Gastrocnemius medialis (tissue), 4 donors: ENCODE measurements around the gene VPS37D. TPM values are rescaled to one million over a fixed set of nuclear protein-coding genes. Genes with fewer than 3 reads are reported as not detected.

Experiments used
- ATAC-seq, 2 donors: fragments of 150-250 bp; one replicate each; pipeline ENCODE4 v1.9.1; 2016
- DNase-seq, 2 donors: peaks; one replicate each; pipeline ENCODE4 v3.0.0-alpha.2; 2019
- H3K27ac ChIP-seq, 4 donors: fragments of 200-600 bp; sonication (generic); 1 replicate in 1 of 4; 2 replicates in 3 of 4; pipeline ENCODE4 v1.5.1; 2016 to 2018; ENCODE audit warnings: mild to moderate bottlenecking in 2 of 4, moderate library complexity in 1 of 4
- H3K27me3 ChIP-seq, 3 donors: fragments of 200-600 bp; sonication (generic) in 2 of 3; 1 replicate in 1 of 3; 2 replicates in 2 of 3; pipeline versions ENCODE4 v1.5.1 to v1.6.0; 2016 to 2019; ENCODE audit warnings: mild to moderate bottlenecking in 1 of 3, moderate library complexity in 1 of 3
- H3K36me3 ChIP-seq, 2 donors: fragments of 200-600 bp; sonication (generic) in 1 of 2; one replicate each; pipeline ENCODE4 v1.5.1; 2017 to 2018
- H3K4me1 ChIP-seq, 2 donors: fragments of 200-600 bp; sonication (generic) in 1 of 2; one replicate each; pipeline ENCODE4 v1.5.1; 2016 to 2017; ENCODE audit warnings: mild to moderate bottlenecking in 2 of 2
- H3K4me3 ChIP-seq, 4 donors: fragments of 200-600 bp; sonication (generic) in 3 of 4; 1 replicate in 1 of 4; 2 replicates in 3 of 4; pipeline ENCODE4 v1.5.1; 2016 to 2019; ENCODE audit warnings: mild to moderate bottlenecking in 2 of 4
- H3K9me3 ChIP-seq, 3 donors: fragments of 200-600 bp; sonication (generic) in 2 of 3; 1 replicate in 1 of 3; 2 replicates in 2 of 3; pipeline ENCODE4 v1.5.1; 2016 to 2019
- POLR2A ChIP-seq, 2 donors: fragments of 450-650 bp; IDR thresholded peaks; one replicate each; pipeline ENCODE4 v1.6.1; 2017; ENCODE audit warnings: antibody characterized with exemption in 2 of 2, mild to moderate bottlenecking in 2 of 2, moderate library complexity in 2 of 2
- in situ Hi-C, 4 donors: fragments of 200-750 bp; cut with MboI; loops; one replicate each; pipeline versions ENCODE4 v1.15.0 to v1.8.0; 2017; ENCODE audit warnings: low sequenced_read_pairs in 4 of 4
- intact Hi-C: fragments of 100-400 bp; cut with DNase I; formaldehyde crosslinking; loops from one replicate; pipeline ENCODE4 v1.15.1; 2023; ENCODE audit warnings: low total_unique reads
- total RNA-seq, 4 donors: library from RNA; depleted of rRNA; stranded (reverse); fragments of >200 nt; gene quantifications; one replicate each; pipeline versions ENCODE4 v1.1.0 to v1.2.3, GENCODE V29; 2016
- TF ChIP-seq, protein P1 (sequence below), 5 experiments: fragments of 450-650 bp in 3 of 5; fragments of 200-600 bp in 2 of 5; sonication (generic) in 2 of 5; IDR thresholded peaks in 4 of 5; conservative IDR thresholded peaks in 1 of 5; 1 replicate in 4 of 5; 2 replicates in 1 of 5; pipeline ENCODE4 v1.5.1; 2016 to 2019; ENCODE audit warnings: antibody characterized with exemption in 5 of 5, mild to moderate bottlenecking in 3 of 5, moderate library complexity in 3 of 5

VPS37D gene
- total RNA-seq, 4 donors from 2014 or later, result 0.64 to 2.5 (median 1.4) TPM

DNA sequence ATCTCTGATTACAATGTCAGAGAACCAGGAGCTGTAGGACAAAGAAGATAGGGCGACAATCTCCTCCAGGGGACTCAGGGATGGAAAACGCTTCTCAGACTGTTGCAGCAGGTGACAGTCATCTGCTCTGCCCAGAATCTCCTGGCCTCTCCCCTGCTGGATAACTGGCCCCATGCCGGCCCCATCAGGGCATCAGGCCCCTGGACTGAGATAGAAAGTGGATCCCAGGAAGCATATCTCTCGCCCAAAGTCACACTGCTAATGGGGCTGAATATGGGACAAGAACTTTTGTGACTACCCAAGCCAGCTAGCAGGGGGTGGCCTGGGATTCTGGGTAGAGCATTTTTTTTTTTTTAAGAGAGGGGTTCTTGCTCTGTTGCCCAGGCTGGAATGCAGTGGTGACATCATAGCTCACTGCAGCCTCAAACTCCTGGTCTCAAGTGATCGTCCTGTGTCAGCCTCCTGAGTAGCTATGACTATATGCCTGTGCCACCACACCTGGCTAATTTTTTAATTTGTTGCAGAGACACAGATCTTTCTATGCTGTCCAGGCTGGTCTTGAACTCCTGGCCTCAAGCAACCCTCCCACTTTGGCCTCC, 22.8 kb upstream of the VPS37D start:
- Histone ChIP-seq H3K36me3 (no peaks in the 10 kb centered on the region), H3K4me3 (no peak overlapping the region), H3K9me3 (no peaks in the 10 kb centered on the region), H3K4me1 (no peaks in the 10 kb centered on the region), H3K27me3 (peaks cover 21 to 37% (median 23%) of the 10 kb centered on the region in 3 donors), H3K27ac (no peak overlapping the region)
- no peak for ATAC-seq
- in situ Hi-C loops, result no loop called here
- no peak for DNase-seq
- intact Hi-C loops, result no loop called here
- TF ChIP-seq, protein P1, sequence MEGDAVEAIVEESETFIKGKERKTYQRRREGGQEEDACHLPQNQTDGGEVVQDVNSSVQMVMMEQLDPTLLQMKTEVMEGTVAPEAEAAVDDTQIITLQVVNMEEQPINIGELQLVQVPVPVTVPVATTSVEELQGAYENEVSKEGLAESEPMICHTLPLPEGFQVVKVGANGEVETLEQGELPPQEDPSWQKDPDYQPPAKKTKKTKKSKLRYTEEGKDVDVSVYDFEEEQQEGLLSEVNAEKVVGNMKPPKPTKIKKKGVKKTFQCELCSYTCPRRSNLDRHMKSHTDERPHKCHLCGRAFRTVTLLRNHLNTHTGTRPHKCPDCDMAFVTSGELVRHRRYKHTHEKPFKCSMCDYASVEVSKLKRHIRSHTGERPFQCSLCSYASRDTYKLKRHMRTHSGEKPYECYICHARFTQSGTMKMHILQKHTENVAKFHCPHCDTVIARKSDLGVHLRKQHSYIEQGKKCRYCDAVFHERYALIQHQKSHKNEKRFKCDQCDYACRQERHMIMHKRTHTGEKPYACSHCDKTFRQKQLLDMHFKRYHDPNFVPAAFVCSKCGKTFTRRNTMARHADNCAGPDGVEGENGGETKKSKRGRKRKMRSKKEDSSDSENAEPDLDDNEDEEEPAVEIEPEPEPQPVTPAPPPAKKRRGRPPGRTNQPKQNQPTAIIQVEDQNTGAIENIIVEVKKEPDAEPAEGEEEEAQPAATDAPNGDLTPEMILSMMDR (IDR thresholded peaks at IDR 0.05 in 4 of 5, conservative IDR thresholded peaks at IDR 0.05 in 1 of 5), result no peak

DNA sequence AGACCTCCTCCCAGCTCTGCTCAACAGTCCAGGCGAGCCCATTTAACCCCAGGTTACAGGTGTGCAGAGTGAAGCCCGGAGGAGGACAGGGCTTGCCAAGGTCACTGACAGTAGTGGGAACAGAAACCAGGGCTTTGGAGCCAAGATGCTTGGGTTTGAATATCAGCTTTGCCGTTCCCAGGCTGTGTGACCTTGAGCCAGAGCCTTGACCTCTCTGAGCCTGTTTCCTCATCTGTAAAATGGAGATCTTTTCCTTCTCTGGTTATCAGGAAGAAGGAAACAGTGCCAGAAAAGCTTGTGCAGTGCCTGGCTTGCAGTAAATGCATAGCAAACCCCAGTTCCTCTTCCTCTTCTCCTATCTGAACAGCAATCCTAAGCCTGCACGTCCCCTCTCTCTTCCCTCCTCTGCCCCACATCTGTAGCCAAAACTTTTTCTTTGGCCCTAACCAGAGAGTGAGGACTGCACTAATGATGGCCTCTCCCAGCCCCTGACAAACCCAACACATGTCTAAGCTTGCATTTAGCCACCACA, 21.9 kb upstream of the VPS37D start:
- DNase-seq (no peak), ATAC-seq (no peak)
- no peak overlapping the region for H3K4me3 ChIP-seq
- no peaks in the 10 kb centered on the region for H3K36me3 ChIP-seq
- H3K27ac ChIP-seq, result no peak overlapping the region
- intact Hi-C loops, result no loop called here
- no peaks in the 10 kb centered on the region for H3K4me1 ChIP-seq
- in situ Hi-C loops, result no loop called here
- H3K9me3 ChIP-seq, result no peaks in the 10 kb centered on the region
- TF ChIP-seq, protein P1 (IDR thresholded peaks at IDR 0.05 in 4 of 5, conservative IDR thresholded peaks at IDR 0.05 in 1 of 5), result no peak
- no peak for TF ChIP-seq POLR2A (IDR thresholded peaks at IDR 0.05)
- peaks cover 23 to 37% (median 26%) of the 10 kb centered on the region in 3 donors for H3K27me3 ChIP-seq

DNA sequence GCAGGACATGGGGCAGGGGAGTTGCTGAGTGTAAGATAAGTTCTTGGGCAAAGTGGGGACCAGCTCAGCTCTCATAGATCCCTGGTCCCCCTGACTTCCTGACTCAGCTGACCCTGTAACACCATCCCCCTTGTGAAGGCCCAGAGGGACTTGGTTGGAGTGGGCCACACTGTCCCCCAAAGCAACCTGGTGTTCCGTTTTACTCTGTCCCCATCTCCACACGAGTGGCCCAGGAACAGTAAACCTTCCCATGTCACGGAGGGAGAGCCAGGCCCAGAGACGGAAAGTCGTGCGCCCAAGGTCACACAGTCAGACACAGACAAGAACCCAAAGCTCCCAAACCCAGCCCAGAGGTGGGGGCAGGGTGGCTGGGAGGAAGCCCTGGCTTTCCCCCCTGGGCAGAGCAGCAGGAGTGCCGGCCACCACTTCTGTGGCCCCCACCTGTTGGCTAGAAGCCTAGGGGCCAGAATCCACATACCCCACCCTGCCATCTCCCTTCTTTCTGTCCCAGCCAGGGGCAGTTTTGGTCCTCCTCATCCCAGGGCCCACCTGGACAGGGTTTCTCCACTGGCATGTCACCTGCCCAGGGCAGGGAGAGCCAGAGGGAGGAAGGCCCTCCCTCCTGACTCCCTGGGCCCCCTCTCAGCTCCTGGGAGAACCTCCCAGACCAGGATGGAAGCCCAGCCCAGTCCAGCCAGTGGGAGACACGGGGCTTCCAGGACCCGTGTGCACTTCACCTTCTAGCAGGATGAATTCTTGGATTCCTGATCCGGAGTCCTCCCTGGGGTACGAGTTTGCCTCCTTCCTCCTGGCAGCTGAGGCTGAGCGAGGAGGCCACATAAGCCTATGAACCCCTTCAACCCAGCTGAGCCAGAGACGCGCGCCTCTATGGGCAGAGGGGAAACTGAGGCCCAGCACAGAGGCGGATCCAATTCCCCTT, 20.6 kb upstream of the VPS37D start:
- no peaks in the 10 kb centered on the region for H3K9me3 ChIP-seq
- DNase-seq, result no peak

DNA sequence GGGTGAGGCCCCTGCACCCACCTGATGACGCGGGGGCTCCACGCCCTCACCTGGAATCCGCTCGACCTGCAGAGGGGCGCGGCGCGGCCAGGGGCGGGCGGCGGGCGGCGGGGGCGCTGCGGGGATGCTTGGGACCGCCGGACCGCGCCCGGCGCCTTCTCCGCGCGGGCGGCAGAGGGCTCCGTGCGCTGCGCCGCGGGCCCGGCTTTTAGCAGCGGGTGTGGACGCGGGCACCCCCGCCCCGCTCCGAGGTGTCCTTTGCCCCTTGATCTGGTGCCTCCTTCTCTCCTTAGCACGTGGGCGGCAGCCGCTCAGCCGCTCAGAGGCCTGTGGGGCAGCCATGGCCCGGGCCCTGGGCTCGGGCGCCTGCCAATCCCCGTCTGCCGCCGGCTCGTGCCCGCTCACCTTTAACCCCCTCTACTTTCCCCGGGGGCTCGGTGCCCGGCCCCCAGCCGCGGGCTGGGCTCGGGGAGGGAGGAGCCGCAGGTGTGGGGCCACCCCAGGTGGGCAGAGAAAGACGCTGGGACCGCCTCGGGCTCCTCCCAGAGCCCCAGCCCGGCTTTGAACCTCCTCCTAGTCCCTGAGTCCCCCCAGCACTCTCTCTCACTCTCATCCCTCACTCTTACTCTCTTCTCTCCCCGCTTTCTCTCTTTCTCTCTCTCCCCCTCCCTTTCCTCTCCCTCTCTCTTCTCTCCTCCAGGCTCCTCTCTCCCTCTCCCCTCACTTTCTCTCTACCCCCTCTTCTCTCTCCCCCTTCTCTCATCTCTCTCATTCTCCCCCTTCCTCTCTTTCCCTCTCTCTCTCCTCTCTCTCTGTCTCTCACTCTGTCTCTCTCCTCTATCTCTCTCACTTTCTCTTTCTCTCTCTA, 19.7 kb upstream of the VPS37D start:
- DNase-seq (no peak), ATAC-seq (peak in 1 of 2 donors; percentile 52)
- Histone ChIP-seq H3K4me3 (peak overlapping the region; percentile 40 to 62 (median 46)), H3K9me3 (no peaks in the 10 kb centered on the region), H3K4me1 (no peaks in the 10 kb centered on the region), H3K27me3 (peaks cover 18 to 29% (median 26%) of the 10 kb centered on the region in 3 donors), H3K36me3 (no peaks in the 10 kb centered on the region), H3K27ac (no peak overlapping the region)
- in situ Hi-C loops, result no loop called here
- TF ChIP-seq, protein P1 (IDR thresholded peaks at IDR 0.05 in 4 of 5, conservative IDR thresholded peaks at IDR 0.05 in 1 of 5), result peak in 2 of 5 experiments; percentile 15 to 18
- no peak for TF ChIP-seq POLR2A (IDR thresholded peaks at IDR 0.05)
- intact Hi-C loops, result no loop called here

More for the DNA sequence above, 20.6 kb upstream of the VPS37D start:
- ATAC-seq, result no peak
- no peaks in the 10 kb centered on the region for H3K4me1 ChIP-seq
- intact Hi-C loops, result no loop called here
- TF ChIP-seq, protein P1 (IDR thresholded peaks at IDR 0.05 in 4 of 5, conservative IDR thresholded peaks at IDR 0.05 in 1 of 5), result no peak
- no peak for TF ChIP-seq POLR2A (IDR thresholded peaks at IDR 0.05)
- no peak overlapping the region for H3K27ac ChIP-seq
- peaks cover 19 to 29% (median 26%) of the 10 kb centered on the region in 3 donors for H3K27me3 ChIP-seq
- no peak overlapping the region for H3K4me3 ChIP-seq
- H3K36me3 ChIP-seq, result no peaks in the 10 kb centered on the region
- in situ Hi-C loops, result no loop called here
